Glomerular endothelial cell (primary cell): ENCODE data around the gene OR51L1. TPM values are rescaled to one million over a fixed set of nuclear protein-coding genes. Genes with fewer than 3 reads are reported as not detected.

ENCODE experiments used
- DNase-seq: peaks from one replicate; pipeline ENCODE4 v3.0.0-alpha.2; 2011; ENCODE audit warnings: low read depth, low spot score; ENCODE audit errors: extremely low read depth
- total RNA-seq: library from RNA; depleted of rRNA; stranded (reverse); fragments of >200 nt; gene quantifications from 2 replicates; pipeline ENCODE4 v1.2.3, GENCODE V29; 2015

The OR51L1 gene
- total RNA-seq, 1 donor from 2014 or later: not detected

DNA sequence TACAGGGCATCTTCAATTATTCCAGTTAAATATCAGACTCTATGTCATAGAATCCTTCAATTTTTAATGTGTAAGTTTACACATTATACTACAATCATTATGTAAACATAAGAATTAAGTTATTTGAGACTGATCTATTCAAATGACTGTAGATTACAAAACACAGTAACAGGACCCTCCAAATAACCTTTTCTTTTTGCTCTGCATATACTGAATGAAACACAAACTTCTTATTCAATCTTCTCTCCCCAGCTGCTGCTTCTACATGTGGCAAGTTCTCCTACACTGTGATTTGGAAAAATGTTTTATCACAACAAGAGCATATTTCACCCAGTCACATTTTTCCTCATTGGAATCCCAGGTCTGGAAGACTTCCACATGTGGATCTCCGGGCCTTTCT lies 51.6 kb downstream of the OR51L1 start, which contains the start of gene OR52J3:
Gene OR52J3, plus strand, starts transcription at position 301 of the 400 bp plus-strand sequence. Its CDS starts 0 bp downstream, at position 301.
- DNase-seq: no peak

- DNase-seq: no peak
Measured at GRCh38 chr11:5046754-5047330, 52.2 kb downstream of the OR51L1 start.

Other genes with a start within 250 kb of the OR51L1 start
- not detected in 2 replicates for gene OR51F1, start 224.9 kb upstream of the OR51L1 start, total RNA-seq
- gene OR52R1, start 190.5 kb upstream of the OR51L1 start, total RNA-seq: not detected in 2 replicates
- not detected in 2 replicates for gene OR51F2, start 173.5 kb upstream of the OR51L1 start, total RNA-seq
- gene OR51S1, start 145.6 kb upstream of the OR51L1 start, total RNA-seq: not detected in 2 replicates
- not detected in 2 replicates for gene OR51T1, start 113.0 kb upstream of the OR51L1 start, total RNA-seq
- gene OR51A7, start 91.1 kb upstream of the OR51L1 start, total RNA-seq: not detected in 2 replicates
- not detected in 2 replicates for gene OR51G2, start 75.5 kb upstream of the OR51L1 start, total RNA-seq
- gene OR51G1, start 70.5 kb upstream of the OR51L1 start, total RNA-seq: not detected in 2 replicates
- gene OR51A4, start 47.2 kb upstream of the OR51L1 start, total RNA-seq: not detected in 2 replicates
- not detected in 2 replicates for gene OR51A2, start 39.1 kb upstream of the OR51L1 start, total RNA-seq
- gene OR52J3, start 51.7 kb downstream of the OR51L1 start, total RNA-seq: not detected in 2 replicates
- gene OR52E2, start 64.8 kb downstream of the OR51L1 start, total RNA-seq: not detected in 2 replicates
- gene OR52E1, start 74.7 kb downstream of the OR51L1 start, total RNA-seq: not detected in 2 replicates
- not detected in 2 replicates for gene OR52A5, start 143.5 kb downstream of the OR51L1 start, total RNA-seq
- not detected in 2 replicates for gene OR52A1, start 159.9 kb downstream of the OR51L1 start, total RNA-seq
- not detected in 2 replicates for gene OR51V1, start 205.8 kb downstream of the OR51L1 start, total RNA-seq
- gene HBB, start 232.2 kb downstream of the OR51L1 start, total RNA-seq: not detected in 2 replicates
- not detected in 2 replicates for gene HBD, start 239.6 kb downstream of the OR51L1 start, total RNA-seq